Fibroblast of lung (primary cell): ENCODE results near the gene STX8. TPM values are rescaled to one million over a fixed set of nuclear protein-coding genes. Genes with fewer than 3 reads are reported as not detected.

ENCODE experiments used
- DNase-seq, 2 donors: peaks; one replicate each; pipeline versions ENCODE4 v3.0.0 to v3.0.0-alpha.2; 2010; ENCODE audit warnings: low read depth in 2 of 2
- H2AFZ ChIP-seq: 2 replicates; pipeline ENCODE4 v1.5.1; 2012; ENCODE audit warnings: low read length, control low read depth, inconsistent platforms
- H3K27ac ChIP-seq: 2 replicates; pipeline ENCODE4 v1.5.1; 2011; ENCODE audit warnings: low read length, control low read depth; ENCODE audit not compliant: insufficient read depth
- H3K27me3 ChIP-seq: 2 replicates; pipeline ENCODE4 v1.5.1; 2011; ENCODE audit warnings: mild to moderate bottlenecking, low read length; ENCODE audit not compliant: control insufficient read depth, insufficient read depth
- H3K36me3 ChIP-seq: 2 replicates; pipeline ENCODE4 v1.5.1; 2011; ENCODE audit warnings: low read length; ENCODE audit not compliant: control insufficient read depth, insufficient read depth
- H3K4me1 ChIP-seq: 2 replicates; pipeline ENCODE4 v1.5.1; 2011; ENCODE audit warnings: low read length; ENCODE audit not compliant: control insufficient read depth, insufficient read depth; ENCODE audit errors: extremely low read depth
- H3K4me2 ChIP-seq: 2 replicates; pipeline ENCODE4 v1.5.1; 2011; ENCODE audit warnings: low read length, control low read depth; ENCODE audit not compliant: insufficient read depth; ENCODE audit errors: extremely low read depth
- H3K4me3 ChIP-seq, 4 experiments: fragments of 200-600 bp in 1 of 4; sonication (generic) in 1 of 4; replicated peaks in 1 of 4; 2 replicates each; pipeline ENCODE4 v1.5.1; 2011 to 2016; ENCODE audit warnings: low read length in 4 of 4, low read depth in 3 of 4, mild to moderate bottlenecking in 3 of 4, control low read depth in 2 of 4, inconsistent platforms in 1 of 4, mixed read lengths in 1 of 4; ENCODE audit not compliant: insufficient read depth in 1 of 4; ENCODE audit errors: control extremely low read depth in 1 of 4
- H3K79me2 ChIP-seq: 2 replicates; pipeline ENCODE4 v1.5.1; 2012; ENCODE audit warnings: mild to moderate bottlenecking, low read length, inconsistent platforms; ENCODE audit not compliant: control insufficient read depth, insufficient read depth
- H3K9ac ChIP-seq: 2 replicates; pipeline ENCODE4 v1.5.1; 2011; ENCODE audit warnings: mild to moderate bottlenecking, low read length, control low read depth; ENCODE audit not compliant: insufficient read depth
- H3K9me3 ChIP-seq: 2 replicates; pipeline ENCODE4 v1.5.1; 2012; ENCODE audit warnings: low read depth, low read length; ENCODE audit not compliant: control insufficient read depth, insufficient read depth
- H4K20me1 ChIP-seq: 2 replicates; pipeline ENCODE4 v1.5.1; 2011; ENCODE audit warnings: low read length; ENCODE audit not compliant: control insufficient read depth, insufficient read depth; ENCODE audit errors: extremely low read depth
- CTCF ChIP-seq, 2 donors: IDR thresholded peaks in 1 of 2; conservative IDR thresholded peaks in 1 of 2; 1 replicate in 1 of 2; 2 replicates in 1 of 2; pipeline ENCODE4 v1.5.1; 2011 to 2012; ENCODE audit warnings: low read length in 2 of 2, control low read depth in 1 of 2, inconsistent platforms in 1 of 2, low read depth in 1 of 2, mild to moderate bottlenecking in 1 of 2
- EZH2 ChIP-seq: IDR thresholded peaks from 2 replicates; pipeline ENCODE4 v1.5.1; 2012; ENCODE audit warnings: low read length, control low read depth, mild to moderate bottlenecking; ENCODE audit errors: missing control alignments
- polyA plus RNA-seq, 2 donors: library from polyadenylated mRNA; depleted of rRNA in 1 of 2; stranded (reverse) in 1 of 2; unstranded in 1 of 2; fragments of >200 nt; gene quantifications; 2 replicates each; pipeline ENCODE4 v1.2.1, GENCODE V29; 2011 to 2012; ENCODE audit warnings: missing spikeins in 1 of 2
- total RNA-seq: library from RNA; depleted of rRNA; stranded (reverse); fragments of >200 nt; gene quantifications from 2 replicates; pipeline ENCODE4 v1.2.1, GENCODE V29; 2014

Gene STX8
- total and polyA plus RNA-seq, 2 donors (not counting 1 experiment from before 2014, with no cell fraction given): 84.7 to 128 TPM

DNA sequence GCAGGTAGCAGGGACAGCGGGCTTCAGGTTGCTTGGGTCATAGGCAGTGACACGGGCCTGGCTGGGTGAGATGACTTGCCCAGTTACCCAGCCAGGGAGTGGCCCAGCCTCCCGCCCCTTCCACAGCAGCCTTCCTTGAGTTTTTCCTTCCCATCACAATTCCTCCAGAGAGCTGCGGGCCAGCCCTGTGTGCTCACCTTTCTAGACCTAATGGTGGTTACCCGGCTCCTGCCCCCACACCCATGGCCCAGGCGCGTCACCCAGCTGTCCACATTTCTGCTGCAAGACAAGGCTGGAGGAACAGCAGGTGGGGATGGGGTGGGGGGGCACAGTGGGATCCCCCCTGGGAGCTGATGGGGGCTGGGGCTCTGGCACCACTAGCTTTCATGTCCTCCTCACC lies 351.1 kb downstream of the STX8 start:
- Histone ChIP-seq H3K27me3 (no peaks in the 10 kb centered on the region), H3K27ac (no peak overlapping the region), H3K4me1 (peaks cover 4% of the 10 kb centered on the region), H3K9ac (no peak overlapping the region), H3K79me2 (no peaks in the 10 kb centered on the region), H3K4me3 (no peak overlapping the region), H4K20me1 (no peaks in the 10 kb centered on the region), H3K4me2 (no peak overlapping the region), H3K9me3 (no peaks in the 10 kb centered on the region), H3K36me3 (no peaks in the 10 kb centered on the region), H2AFZ (no peak overlapping the region)
- DNase-seq: no peak
- TF ChIP-seq EZH2 (no peak), CTCF (conservative IDR thresholded peaks at IDR 0.05 in 1 of 2, IDR thresholded peaks at IDR 0.05 in 1 of 2; ENCODE audit: low read depth in 1 of 2, low read length in 2 of 2) (no peak)

GRCh38 chr17:9223531-9223930 lies 352.1 kb downstream of the STX8 start:
- Histone ChIP-seq H3K9ac (no peak overlapping the region), H3K27me3 (no peaks in the 10 kb centered on the region), H3K27ac (no peak overlapping the region), H4K20me1 (no peaks in the 10 kb centered on the region), H2AFZ (no peak overlapping the region), H3K4me3 (no peak overlapping the region), H3K36me3 (no peaks in the 10 kb centered on the region), H3K9me3 (no peaks in the 10 kb centered on the region), H3K4me2 (no peak overlapping the region), H3K4me1 (peaks cover 2% of the 10 kb centered on the region), H3K79me2 (no peaks in the 10 kb centered on the region)
- TF ChIP-seq EZH2: no peak
- TF ChIP-seq CTCF (conservative IDR thresholded peaks at IDR 0.05 in 1 of 2, IDR thresholded peaks at IDR 0.05 in 1 of 2; ENCODE audit: low read depth in 1 of 2, low read length in 2 of 2): no peak
- no peak for DNase-seq

GRCh38 chr17:9221922-9222180 lies 353.8 kb downstream of the STX8 start:
- Histone ChIP-seq H3K9ac (no peak overlapping the region), H3K79me2 (no peaks in the 10 kb centered on the region), H3K4me1 (no peaks in the 10 kb centered on the region), H3K4me3 (no peak overlapping the region), H2AFZ (no peak overlapping the region), H3K9me3 (no peaks in the 10 kb centered on the region), H3K36me3 (no peaks in the 10 kb centered on the region), H3K27me3 (no peaks in the 10 kb centered on the region), H3K4me2 (no peak overlapping the region), H3K27ac (no peak overlapping the region), H4K20me1 (no peaks in the 10 kb centered on the region)
- TF ChIP-seq CTCF (conservative IDR thresholded peaks at IDR 0.05 in 1 of 2, IDR thresholded peaks at IDR 0.05 in 1 of 2; ENCODE audit: low read depth in 1 of 2, low read length in 2 of 2): no peak
- no peak for TF ChIP-seq EZH2
- no peak for DNase-seq
